RWPE2 (cell line): ENCODE data around the gene FAM222A.
A peak's percentile ranks its signal among the peaks of the same experiment; 100 is the strongest.

Experiments used
- ATAC-seq: fragments of 200-7000 bp; cut with Tn5 transposase; 3 replicates; pipeline ENCODE4 v1.9.1; 2021; ENCODE audit warnings: low read depth
- DNase-seq: peaks from one replicate; pipeline ENCODE4 v3.0.0-alpha.2; 2020; ENCODE audit warnings: low spot score
- H3K27ac ChIP-seq: fragments of 450-650 bp; 2 replicates; pipeline ENCODE4 v1.5.1; 2017; ENCODE audit warnings: mild to moderate bottlenecking; ENCODE audit not compliant: poor library complexity, severe bottlenecking
- H3K27me3 ChIP-seq: fragments of 250-450 bp; sonication (Bioruptor Pico); 2 replicates; pipeline ENCODE4 v1.5.1; 2021; ENCODE audit warnings: mild to moderate bottlenecking, moderate library complexity; ENCODE audit not compliant: insufficient read depth, poor library complexity, severe bottlenecking
- H3K36me3 ChIP-seq: fragments of 250-450 bp; sonication (Bioruptor Pico); 2 replicates; pipeline ENCODE4 v1.5.1; 2020; ENCODE audit warnings: low read depth, mild to moderate bottlenecking, moderate library complexity
- H3K4me1 ChIP-seq: fragments of 250-450 bp; sonication (Bioruptor Pico); 2 replicates; pipeline ENCODE4 v1.5.1; 2021; ENCODE audit warnings: mild to moderate bottlenecking, moderate library complexity; ENCODE audit not compliant: insufficient read depth, poor library complexity, severe bottlenecking
- H3K4me3 ChIP-seq: fragments of 250-450 bp; sonication (Bioruptor Pico); 2 replicates; pipeline ENCODE4 v1.5.1; 2021; ENCODE audit warnings: mild to moderate bottlenecking, moderate library complexity; ENCODE audit not compliant: severe bottlenecking
- H3K9me3 ChIP-seq: fragments of 250-450 bp; sonication (Bioruptor Pico); 2 replicates; pipeline ENCODE4 v1.5.1; 2021; ENCODE audit warnings: mild to moderate bottlenecking, moderate library complexity; ENCODE audit not compliant: severe bottlenecking
- TF ChIP-seq, protein P1 (sequence below): fragments of 450-650 bp; IDR thresholded peaks from one replicate; pipeline ENCODE4 v1.5.1; 2017; ENCODE audit warnings: mild to moderate bottlenecking, moderate library complexity; ENCODE audit not compliant: poor library complexity, severe bottlenecking

The FAM222A gene

GRCh38 chr12:109771746-109772621, 58.4 kb downstream of the FAM222A start:
- Histone ChIP-seq H3K9me3 (no peaks in the 10 kb centered on the region), H3K36me3 (no peaks in the 10 kb centered on the region), H3K4me3 (no peak overlapping the region), H3K27ac (no peak overlapping the region), H3K27me3 (no peaks in the 10 kb centered on the region), H3K4me1 (peaks cover 5% of the 10 kb centered on the region)
- ATAC-seq = no peak
- peak; percentile 34 for DNase-seq
- TF ChIP-seq, protein P1, sequence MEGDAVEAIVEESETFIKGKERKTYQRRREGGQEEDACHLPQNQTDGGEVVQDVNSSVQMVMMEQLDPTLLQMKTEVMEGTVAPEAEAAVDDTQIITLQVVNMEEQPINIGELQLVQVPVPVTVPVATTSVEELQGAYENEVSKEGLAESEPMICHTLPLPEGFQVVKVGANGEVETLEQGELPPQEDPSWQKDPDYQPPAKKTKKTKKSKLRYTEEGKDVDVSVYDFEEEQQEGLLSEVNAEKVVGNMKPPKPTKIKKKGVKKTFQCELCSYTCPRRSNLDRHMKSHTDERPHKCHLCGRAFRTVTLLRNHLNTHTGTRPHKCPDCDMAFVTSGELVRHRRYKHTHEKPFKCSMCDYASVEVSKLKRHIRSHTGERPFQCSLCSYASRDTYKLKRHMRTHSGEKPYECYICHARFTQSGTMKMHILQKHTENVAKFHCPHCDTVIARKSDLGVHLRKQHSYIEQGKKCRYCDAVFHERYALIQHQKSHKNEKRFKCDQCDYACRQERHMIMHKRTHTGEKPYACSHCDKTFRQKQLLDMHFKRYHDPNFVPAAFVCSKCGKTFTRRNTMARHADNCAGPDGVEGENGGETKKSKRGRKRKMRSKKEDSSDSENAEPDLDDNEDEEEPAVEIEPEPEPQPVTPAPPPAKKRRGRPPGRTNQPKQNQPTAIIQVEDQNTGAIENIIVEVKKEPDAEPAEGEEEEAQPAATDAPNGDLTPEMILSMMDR = peak; percentile 17

GRCh38 chr12:109772622-109773321, 59.1 kb downstream of the FAM222A start:
- TF ChIP-seq, protein P1 = no peak
- Histone ChIP-seq H3K27ac (no peak overlapping the region), H3K36me3 (no peaks in the 10 kb centered on the region), H3K27me3 (no peaks in the 10 kb centered on the region), H3K4me1 (peaks cover 7% of the 10 kb centered on the region), H3K9me3 (no peaks in the 10 kb centered on the region), H3K4me3 (no peak overlapping the region)
- DNase-seq (no peak), ATAC-seq (peak; percentile 6; the same call in 1 of the 3 replicates)

- Histone ChIP-seq H3K27ac (no peak overlapping the region), H3K4me3 (no peak overlapping the region)
Measured at GRCh38 chr12:109773384-109774011, 59.9 kb downstream of the FAM222A start.

DNA sequence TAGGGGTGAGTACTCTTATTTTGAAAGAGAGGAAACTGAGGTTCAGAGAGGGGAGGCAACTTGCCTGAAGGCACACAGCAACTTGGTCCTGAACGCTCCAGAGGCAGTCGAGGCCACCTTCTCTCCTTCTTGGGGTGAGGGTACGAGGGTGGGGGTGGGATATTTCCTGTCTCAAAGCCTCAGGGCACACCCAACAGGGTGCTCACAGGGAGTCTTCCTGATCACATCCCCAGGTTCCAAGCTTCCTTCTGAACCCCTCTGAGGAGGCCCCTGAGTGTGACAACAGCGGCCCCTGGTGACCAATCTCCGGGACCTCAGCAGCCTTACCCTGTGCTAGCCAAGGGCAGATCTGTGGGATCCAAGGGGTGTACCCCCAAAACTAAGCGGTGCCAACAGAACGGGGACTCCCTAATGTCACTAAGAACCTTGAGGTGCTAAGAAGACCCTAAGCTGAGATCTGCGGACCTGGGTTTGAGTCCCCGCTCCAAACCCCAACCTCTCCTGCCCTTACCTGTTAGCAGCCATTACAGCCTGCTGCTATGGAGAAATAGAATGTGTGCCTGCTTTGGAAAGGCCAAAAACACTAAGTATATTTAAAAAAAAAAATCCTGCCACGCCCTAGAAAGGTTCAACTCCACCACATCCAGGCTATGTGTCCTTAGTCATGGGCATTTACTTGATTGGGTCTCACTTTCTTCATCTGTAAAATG, 61.7 kb downstream of the FAM222A start:
- no peak for DNase-seq

More at GRCh38 chr12:109773384-109774011, 59.9 kb downstream of the FAM222A start:
- DNase-seq (no peak), ATAC-seq (peak; percentile 86)
- Histone ChIP-seq H3K36me3 (no peaks in the 10 kb centered on the region), H3K9me3 (no peaks in the 10 kb centered on the region), H3K27me3 (no peaks in the 10 kb centered on the region), H3K4me1 (peaks cover 7% of the 10 kb centered on the region)
- TF ChIP-seq, protein P1 = no peak

More for the DNA sequence above, 61.7 kb downstream of the FAM222A start:
- no peaks in the 10 kb centered on the region for H3K27me3 ChIP-seq
- H3K36me3 ChIP-seq = no peaks in the 10 kb centered on the region
- peak; percentile 74 for ATAC-seq
- H3K27ac ChIP-seq = no peak overlapping the region
- H3K9me3 ChIP-seq = no peaks in the 10 kb centered on the region
- no peak overlapping the region for H3K4me3 ChIP-seq
- TF ChIP-seq, protein P1 = peak; percentile 86
- H3K4me1 ChIP-seq = peaks cover 7% of the 10 kb centered on the region
